ENCODE results near the gene ATP8B4. TPM values are rescaled to one million over a fixed set of nuclear protein-coding genes. Genes with fewer than 3 reads are reported as not detected.

The ATP8B4 gene
- total RNA-seq, 1 donor from 2014 or later = 0.98 TPM

DNA sequence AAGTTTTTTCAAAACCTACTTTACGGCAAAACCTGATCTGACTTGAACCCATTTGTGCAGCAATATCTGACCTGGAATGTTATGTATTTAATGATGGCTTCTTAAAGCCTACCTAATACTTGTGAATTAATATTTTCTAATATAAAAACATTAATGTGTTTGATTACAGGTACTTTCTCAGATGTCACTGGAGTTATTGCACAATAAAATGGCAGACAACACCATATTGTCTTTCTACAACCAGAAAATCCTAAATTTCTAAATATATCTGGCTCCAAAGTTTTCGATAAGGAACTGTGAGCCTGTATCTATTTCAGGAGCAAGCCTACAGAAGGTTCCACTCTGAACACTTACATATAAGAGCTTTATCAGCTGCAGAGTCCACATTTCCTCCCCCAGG lies 184.5 kb downstream of the ATP8B4 start:
- no peak for DNase-seq (ENCODE audit: low spot score, unreplicated experiment)
- no peaks in the 10 kb centered on the region for H3K4me1 Mint-ChIP-seq (ENCODE audit: low read depth)
- H3K36me3 Mint-ChIP-seq (ENCODE audit: insufficient read depth) = no peaks in the 10 kb centered on the region
- TF ChIP-seq, protein P1, sequence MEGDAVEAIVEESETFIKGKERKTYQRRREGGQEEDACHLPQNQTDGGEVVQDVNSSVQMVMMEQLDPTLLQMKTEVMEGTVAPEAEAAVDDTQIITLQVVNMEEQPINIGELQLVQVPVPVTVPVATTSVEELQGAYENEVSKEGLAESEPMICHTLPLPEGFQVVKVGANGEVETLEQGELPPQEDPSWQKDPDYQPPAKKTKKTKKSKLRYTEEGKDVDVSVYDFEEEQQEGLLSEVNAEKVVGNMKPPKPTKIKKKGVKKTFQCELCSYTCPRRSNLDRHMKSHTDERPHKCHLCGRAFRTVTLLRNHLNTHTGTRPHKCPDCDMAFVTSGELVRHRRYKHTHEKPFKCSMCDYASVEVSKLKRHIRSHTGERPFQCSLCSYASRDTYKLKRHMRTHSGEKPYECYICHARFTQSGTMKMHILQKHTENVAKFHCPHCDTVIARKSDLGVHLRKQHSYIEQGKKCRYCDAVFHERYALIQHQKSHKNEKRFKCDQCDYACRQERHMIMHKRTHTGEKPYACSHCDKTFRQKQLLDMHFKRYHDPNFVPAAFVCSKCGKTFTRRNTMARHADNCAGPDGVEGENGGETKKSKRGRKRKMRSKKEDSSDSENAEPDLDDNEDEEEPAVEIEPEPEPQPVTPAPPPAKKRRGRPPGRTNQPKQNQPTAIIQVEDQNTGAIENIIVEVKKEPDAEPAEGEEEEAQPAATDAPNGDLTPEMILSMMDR (IDR thresholded peaks at IDR 0.05; ENCODE audit: unreplicated experiment) = no peak
- H3K27ac Mint-ChIP-seq = no peak overlapping the region
- no peak overlapping the region for H3K4me3 Mint-ChIP-seq (ENCODE audit: low read depth)
- no peaks in the 10 kb centered on the region for H3K27me3 Mint-ChIP-seq
- H3K9me3 Mint-ChIP-seq (ENCODE audit: low read depth) = no peaks in the 10 kb centered on the region

DNA sequence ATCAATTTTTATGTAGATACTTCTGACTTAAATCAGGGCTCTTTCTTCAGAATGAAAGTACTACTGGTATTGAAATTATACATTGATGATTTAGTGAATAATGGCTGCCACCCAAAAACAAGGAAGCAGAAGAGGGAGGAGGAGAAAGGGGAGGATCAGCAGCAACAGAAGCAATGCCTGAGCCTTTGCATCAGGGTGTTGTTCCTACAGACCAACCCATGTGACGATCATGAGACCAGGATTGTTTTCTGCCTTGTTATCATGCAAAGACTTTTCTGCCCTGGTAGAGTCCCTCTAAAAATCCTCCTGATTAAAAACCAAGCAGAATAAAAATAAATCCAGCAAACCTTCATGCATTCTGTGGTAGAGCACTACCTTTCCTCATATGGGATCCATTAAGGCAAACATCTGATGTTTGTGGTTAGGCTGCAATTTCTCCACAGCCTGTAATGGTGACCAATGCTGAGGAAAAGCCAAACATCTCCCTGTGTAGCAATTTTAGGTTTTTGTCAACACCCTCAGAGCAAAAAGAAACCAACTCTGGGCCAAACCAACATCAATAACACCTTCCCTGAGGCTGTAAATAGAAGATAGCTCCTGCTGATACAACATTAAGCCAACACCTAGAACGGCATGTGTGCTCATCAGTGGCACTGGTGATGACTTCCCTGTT lies 191.7 kb downstream of the ATP8B4 start:
- DNase-seq (ENCODE audit: low spot score, unreplicated experiment) = no peak
- TF ChIP-seq, protein P1 (IDR thresholded peaks at IDR 0.05; ENCODE audit: unreplicated experiment) = no peak
- Mint-ChIP-seq H3K9me3 (ENCODE audit: low read depth) (no peaks in the 10 kb centered on the region), H3K36me3 (ENCODE audit: insufficient read depth) (no peaks in the 10 kb centered on the region), H3K4me1 (ENCODE audit: low read depth) (no peaks in the 10 kb centered on the region), H3K4me3 (ENCODE audit: low read depth) (no peak overlapping the region), H3K27me3 (no peaks in the 10 kb centered on the region), H3K27ac (no peak overlapping the region)

DNA sequence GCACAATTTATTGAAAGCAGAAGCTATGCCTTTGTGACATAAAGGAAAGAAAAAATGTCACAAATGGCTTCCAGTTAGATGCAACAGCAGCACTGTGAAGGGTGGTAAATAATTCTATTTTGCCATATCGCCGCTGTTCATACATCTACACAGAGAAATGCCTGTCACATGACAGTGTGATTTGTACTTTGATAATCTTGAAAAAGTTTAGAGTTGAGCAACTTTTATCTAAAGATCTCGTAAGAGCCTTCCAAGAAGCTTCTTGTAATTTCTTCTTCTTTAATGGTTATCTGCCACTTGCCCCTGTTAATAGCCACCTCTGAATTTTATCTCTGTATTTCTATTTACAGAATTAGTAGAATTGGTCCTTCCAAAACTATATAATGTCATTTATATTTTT lies 192.3 kb downstream of the ATP8B4 start:
- Mint-ChIP-seq H3K27me3 (no peaks in the 10 kb centered on the region), H3K36me3 (ENCODE audit: insufficient read depth) (no peaks in the 10 kb centered on the region), H3K4me3 (ENCODE audit: low read depth) (no peak overlapping the region), H3K4me1 (ENCODE audit: low read depth) (no peaks in the 10 kb centered on the region), H3K9me3 (ENCODE audit: low read depth) (no peaks in the 10 kb centered on the region), H3K27ac (no peak overlapping the region)
- DNase-seq (ENCODE audit: low spot score, unreplicated experiment) = no peak
- TF ChIP-seq, protein P1 (IDR thresholded peaks at IDR 0.05; ENCODE audit: unreplicated experiment) = no peak

DNA sequence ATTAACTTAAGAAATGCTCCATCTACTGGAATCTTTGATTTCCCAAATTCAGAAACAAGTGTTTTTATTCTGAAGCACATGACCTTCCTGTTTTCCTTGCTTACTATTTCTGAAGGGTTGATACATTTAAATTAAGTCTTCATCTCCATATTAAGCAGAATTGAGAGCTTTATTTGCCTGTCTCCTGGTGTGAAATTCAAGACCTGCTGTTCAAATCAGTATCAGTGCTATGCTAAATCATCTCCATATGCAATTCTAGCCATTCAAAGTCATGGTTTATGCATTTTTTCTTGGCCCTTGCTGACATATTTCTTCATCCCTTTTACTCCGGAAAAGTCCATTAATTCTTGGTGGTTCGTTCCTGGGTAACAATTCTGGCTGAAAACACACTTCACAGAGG lies 195.4 kb downstream of the ATP8B4 start:
- Mint-ChIP-seq H3K4me3 (ENCODE audit: low read depth) (no peak overlapping the region), H3K27ac (no peak overlapping the region), H3K9me3 (ENCODE audit: low read depth) (no peaks in the 10 kb centered on the region), H3K36me3 (ENCODE audit: insufficient read depth) (no peaks in the 10 kb centered on the region), H3K4me1 (ENCODE audit: low read depth) (no peaks in the 10 kb centered on the region), H3K27me3 (no peaks in the 10 kb centered on the region)
- TF ChIP-seq, protein P1 (IDR thresholded peaks at IDR 0.05; ENCODE audit: unreplicated experiment) = no peak
- DNase-seq (ENCODE audit: low spot score, unreplicated experiment) = no peak

DNA sequence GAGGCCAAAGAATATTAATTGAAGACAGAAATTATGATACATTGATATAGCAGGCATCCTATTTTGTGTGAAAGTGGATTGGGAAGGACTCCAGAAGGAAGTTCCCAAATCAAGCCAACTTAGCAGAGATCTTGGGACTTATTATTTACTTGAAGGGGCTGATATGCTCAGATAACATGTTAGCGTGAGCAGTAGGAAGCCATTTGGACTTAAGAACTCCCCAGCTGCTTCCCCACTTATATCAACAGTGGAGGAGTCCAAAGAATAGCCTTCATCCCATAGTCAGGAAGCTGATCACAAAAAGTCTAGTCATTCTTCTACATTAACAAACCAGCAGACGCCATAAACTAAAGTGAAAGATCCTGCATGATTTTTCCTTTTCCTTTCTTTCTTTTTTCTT lies 200.0 kb downstream of the ATP8B4 start:
- no peak for DNase-seq (ENCODE audit: low spot score, unreplicated experiment)
- H3K4me3 Mint-ChIP-seq (ENCODE audit: low read depth) = no peak overlapping the region
- no peaks in the 10 kb centered on the region for H3K9me3 Mint-ChIP-seq (ENCODE audit: low read depth)
- no peaks in the 10 kb centered on the region for H3K4me1 Mint-ChIP-seq (ENCODE audit: low read depth)
- TF ChIP-seq, protein P1 (IDR thresholded peaks at IDR 0.05; ENCODE audit: unreplicated experiment) = no peak
- H3K27me3 Mint-ChIP-seq = no peaks in the 10 kb centered on the region
- no peak overlapping the region for H3K27ac Mint-ChIP-seq
- H3K36me3 Mint-ChIP-seq (ENCODE audit: insufficient read depth) = no peaks in the 10 kb centered on the region
